ENCODE data around the gene FALEC.

DNA sequence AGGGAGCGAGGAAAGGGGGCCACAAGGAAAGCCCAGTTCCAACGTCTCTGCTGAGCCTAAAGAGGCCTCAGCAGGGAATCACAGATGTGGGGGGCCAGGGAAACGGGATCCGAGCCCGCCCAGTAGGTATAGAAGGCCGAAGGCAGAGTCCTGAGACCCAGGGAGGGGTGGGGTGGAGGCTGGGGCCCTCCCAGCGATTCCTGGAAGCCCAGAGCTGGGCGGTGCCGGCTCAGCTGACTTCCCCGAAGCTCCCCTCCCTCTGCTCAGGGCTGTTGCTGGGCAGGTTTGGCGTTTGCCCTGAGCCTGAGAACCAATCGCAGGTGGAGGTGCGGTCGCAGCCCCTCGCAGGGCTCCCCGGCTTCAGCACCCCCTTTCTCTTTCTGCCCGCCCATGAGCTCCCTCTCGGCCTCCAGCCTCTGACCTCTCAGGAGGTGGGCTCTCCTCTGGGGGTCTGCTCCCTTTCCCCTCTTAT, 46.5 kb downstream of the FALEC start:
- TF ChIP-seq FOSB (CRISPR knock-in tag; IDR thresholded peaks at IDR 0.05) (no peak), CEBPB (IDR thresholded peaks at IDR 0.05) (no peak), POLR2AphosphoS2 (conservative IDR thresholded peaks at IDR 0.05; ENCODE audit: low read length) (no peak; the same call in 1 of the 2 replicates), SMC3 (IDR thresholded peaks at IDR 0.05) (no peak), JUNB (IDR thresholded peaks at IDR 0.05) (no peak), EP300 (IDR thresholded peaks at IDR 0.05) (peak in 1 of 2 experiments; percentile 44; a peak in 1 of 5 replicates)
- TF ChIP-seq, protein P1, sequence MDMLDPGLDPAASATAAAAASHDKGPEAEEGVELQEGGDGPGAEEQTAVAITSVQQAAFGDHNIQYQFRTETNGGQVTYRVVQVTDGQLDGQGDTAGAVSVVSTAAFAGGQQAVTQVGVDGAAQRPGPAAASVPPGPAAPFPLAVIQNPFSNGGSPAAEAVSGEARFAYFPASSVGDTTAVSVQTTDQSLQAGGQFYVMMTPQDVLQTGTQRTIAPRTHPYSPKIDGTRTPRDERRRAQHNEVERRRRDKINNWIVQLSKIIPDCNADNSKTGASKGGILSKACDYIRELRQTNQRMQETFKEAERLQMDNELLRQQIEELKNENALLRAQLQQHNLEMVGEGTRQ (IDR thresholded peaks at IDR 0.05) = peak; percentile 69; the same call in 1 of the 2 replicates
- TF ChIP-seq, protein P2, sequence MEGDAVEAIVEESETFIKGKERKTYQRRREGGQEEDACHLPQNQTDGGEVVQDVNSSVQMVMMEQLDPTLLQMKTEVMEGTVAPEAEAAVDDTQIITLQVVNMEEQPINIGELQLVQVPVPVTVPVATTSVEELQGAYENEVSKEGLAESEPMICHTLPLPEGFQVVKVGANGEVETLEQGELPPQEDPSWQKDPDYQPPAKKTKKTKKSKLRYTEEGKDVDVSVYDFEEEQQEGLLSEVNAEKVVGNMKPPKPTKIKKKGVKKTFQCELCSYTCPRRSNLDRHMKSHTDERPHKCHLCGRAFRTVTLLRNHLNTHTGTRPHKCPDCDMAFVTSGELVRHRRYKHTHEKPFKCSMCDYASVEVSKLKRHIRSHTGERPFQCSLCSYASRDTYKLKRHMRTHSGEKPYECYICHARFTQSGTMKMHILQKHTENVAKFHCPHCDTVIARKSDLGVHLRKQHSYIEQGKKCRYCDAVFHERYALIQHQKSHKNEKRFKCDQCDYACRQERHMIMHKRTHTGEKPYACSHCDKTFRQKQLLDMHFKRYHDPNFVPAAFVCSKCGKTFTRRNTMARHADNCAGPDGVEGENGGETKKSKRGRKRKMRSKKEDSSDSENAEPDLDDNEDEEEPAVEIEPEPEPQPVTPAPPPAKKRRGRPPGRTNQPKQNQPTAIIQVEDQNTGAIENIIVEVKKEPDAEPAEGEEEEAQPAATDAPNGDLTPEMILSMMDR (IDR thresholded peaks at IDR 0.05) = no peak
